SK-MEL-5 (cell line): ENCODE results near the gene RGS7BP. TPM values are rescaled to one million over a fixed set of nuclear protein-coding genes. Genes with fewer than 3 reads are reported as not detected.
A peak's percentile ranks its signal among the peaks of the same experiment; 100 is the strongest.
"Not testable (repeated sequence)": the region's sequence is repeated elsewhere in the genome, so short reads cannot be mapped to it uniquely, and the experiment has no call there.

Experiments
- DNase-seq: peaks from one replicate; pipeline ENCODE4 v3.0.0-alpha.2; 2016; ENCODE audit warnings: low read depth, low spot score
- in situ Hi-C: cut with HindIII; loops from 2 replicates; pipeline ENCODE4 v1.10.0; 2016; ENCODE audit warnings: low sequenced_read_pairs, high pct_unique_total_duplicates, low pct_unique_long_range_greater_than_20kb
- total RNA-seq: library from RNA; depleted of rRNA; stranded (reverse); fragments of >200 nt; shearing (Covaris generic); gene quantifications from 2 replicates; pipeline ENCODE4 v1.2.3, GENCODE V29; 2014

RGS7BP gene
- total RNA-seq, 1 experiment from 2014 or later = not detected

GRCh38 chr5:64530076-64530475, 24.3 kb downstream of the RGS7BP start:
- in situ Hi-C loops = no loop called here
- DNase-seq = no peak

- DNase-seq = no peak
- in situ Hi-C loops = no loop called here
These were observed 26.4 kb downstream of the RGS7BP start for GRCh38 chr5:64532212-64532611.

- no peak for DNase-seq
- in situ Hi-C loops = no loop called here
These were observed 26.8 kb downstream of the RGS7BP start for GRCh38 chr5:64532657-64533056.

GRCh38 chr5:64534033-64534432, 28.2 kb downstream of the RGS7BP start:
- no peak for DNase-seq
- in situ Hi-C loops = no loop called here

DNA sequence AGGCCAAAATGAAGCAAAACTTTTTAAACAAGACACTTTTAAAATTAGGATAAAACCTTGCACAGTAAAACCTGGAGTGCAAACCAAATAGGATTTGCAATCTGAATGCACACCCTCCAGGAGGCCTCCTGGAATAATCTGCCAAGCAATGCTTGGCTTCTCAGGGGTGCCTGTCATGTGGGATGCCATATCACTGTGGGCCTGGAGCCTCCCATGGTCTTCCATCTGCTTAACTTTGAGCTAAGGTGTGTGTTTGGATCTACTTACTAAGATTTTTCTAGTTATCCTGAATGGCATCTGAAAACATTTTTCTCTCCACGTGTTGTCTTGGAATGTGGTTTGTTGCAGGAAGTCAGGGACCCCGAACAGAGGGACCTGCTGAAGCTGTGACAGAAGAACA, 52.1 kb downstream of the RGS7BP start:
- in situ Hi-C loops = no loop called here

DNA sequence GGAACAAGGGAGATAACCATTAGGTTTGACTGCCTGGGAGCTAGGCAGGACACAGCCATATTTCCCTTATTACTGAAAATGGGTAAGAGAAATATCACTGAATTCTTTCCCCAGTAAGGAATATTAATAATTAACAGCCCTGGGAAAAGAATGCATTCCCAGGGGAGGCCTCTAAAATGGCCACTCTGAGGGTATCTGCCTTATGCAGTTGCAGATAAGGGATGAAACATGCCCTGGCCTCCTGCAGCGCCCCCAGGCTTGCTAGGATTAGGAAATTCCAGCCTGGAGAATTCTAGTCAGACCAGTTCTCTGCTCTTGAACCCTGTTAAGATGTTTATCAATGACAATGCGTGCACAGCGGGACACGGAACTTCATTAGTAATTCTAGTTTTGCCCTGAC, 52.8 kb downstream of the RGS7BP start:
- in situ Hi-C loops, DNase-seq: not testable (repeated sequence)

More for the DNA sequence above, 52.1 kb downstream of the RGS7BP start:
- DNase-seq = no peak

GRCh38 chr5:64566310-64566916, 60.6 kb downstream of the RGS7BP start:
- no peak for DNase-seq
- in situ Hi-C loops = no loop called here

- in situ Hi-C loops = no loop called here
- no peak for DNase-seq
These were observed 64.0 kb downstream of the RGS7BP start for GRCh38 chr5:64569858-64570257.

GRCh38 chr5:64570395-64570996, 64.7 kb downstream of the RGS7BP start:
- in situ Hi-C loops = no loop called here
- no peak for DNase-seq

GRCh38 chr5:64575561-64575960, 69.7 kb downstream of the RGS7BP start:
- DNase-seq = no peak
- in situ Hi-C loops = no loop called here

- in situ Hi-C loops = no loop called here
- DNase-seq = no peak
These were observed 70.4 kb downstream of the RGS7BP start for GRCh38 chr5:64576250-64576649.

DNA sequence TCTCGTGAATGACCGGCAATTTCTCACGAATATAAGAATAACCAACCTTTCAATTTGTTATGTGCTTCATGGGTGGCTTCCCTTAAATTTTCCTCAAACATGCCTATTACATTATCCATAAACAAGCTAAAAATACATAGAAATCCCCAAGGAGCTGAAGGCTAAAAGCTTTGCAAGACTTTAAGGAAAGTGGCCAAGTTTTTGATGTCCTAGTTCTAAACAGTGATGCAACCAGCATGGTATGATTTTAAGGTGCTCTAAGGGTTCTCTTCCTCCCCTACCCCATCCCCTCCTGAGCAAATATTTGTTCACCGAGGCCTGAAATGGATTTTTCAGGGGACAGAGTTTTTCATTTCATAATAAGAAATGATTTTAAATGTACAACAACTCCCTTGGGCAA, 79.8 kb downstream of the RGS7BP start:
- DNase-seq = no peak
- in situ Hi-C loops = no loop called here

DNA sequence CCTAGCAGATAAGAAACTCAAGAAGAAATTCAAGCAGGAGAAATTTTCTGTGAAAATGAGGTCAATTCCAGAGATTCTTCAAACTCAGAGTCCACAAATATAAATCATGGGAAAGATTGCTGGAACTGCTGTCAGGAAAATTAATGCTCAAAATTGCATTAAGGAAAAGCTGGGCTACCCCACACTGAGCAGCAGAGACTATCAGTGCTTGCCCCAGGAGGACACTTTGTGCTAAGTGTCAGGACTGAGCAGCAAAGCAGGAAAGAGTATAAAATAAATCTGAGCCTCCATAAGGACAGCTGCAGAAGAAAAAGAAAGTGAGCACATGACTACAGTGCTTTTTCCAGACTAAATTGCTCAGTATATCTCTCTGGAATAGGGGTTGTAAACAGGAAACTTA, 81.6 kb downstream of the RGS7BP start:
- DNase-seq = no peak
- in situ Hi-C loops = no loop called here

- in situ Hi-C loops = no loop called here
- no peak for DNase-seq
These were observed 87.0 kb downstream of the RGS7BP start for GRCh38 chr5:64592730-64593341.

- DNase-seq = no peak
- in situ Hi-C loops = no loop called here
These were observed 88.2 kb downstream of the RGS7BP start for GRCh38 chr5:64594025-64594424.

- in situ Hi-C loops = no loop called here
- no peak for DNase-seq
These were observed 88.8 kb downstream of the RGS7BP start for GRCh38 chr5:64594601-64595000.

DNA sequence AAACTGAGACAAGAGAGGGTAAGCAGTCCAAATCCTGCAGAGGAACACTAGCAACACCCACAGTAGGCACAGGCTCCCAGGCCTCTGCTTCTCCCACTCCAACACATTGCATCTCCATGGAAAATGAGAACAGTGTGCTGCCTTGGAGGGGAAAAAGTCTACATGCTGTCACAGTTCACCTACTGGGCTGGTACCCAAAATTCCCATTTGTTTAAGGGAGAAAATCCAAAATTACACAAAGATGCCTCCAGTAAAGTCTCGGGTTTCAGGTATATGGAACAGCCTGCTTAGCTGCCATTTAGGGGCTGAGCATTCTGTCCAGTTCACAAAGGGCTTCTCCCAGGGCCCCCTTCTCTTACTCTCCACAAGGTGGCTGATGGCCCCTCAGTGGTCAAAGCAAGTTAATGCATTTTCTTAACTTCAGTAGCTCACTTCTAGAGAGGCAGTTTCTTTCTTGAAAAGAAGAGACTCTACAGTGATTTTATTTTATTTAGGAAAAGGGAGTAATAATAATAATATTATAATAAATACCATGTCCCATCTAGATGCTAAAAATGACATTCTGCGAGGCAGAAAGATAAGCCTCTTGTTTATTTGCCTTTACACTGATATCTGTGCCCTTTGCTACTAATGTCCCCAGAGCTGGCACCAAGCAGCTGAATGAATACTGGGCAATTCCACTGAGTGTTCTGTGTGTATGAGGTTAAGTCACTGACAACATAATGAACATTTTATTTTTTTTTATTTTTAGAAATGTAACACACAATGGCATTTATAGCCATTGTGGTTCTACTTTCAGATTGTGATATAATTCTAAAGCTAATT, 89.4 kb downstream of the RGS7BP start:
- in situ Hi-C loops = no loop called here
- peak; percentile 46 for DNase-seq

GRCh38 chr5:64599226-64599625, 93.4 kb downstream of the RGS7BP start:
- in situ Hi-C loops = no loop called here
- DNase-seq = no peak
